Measurements from ENCODE around the gene NME4. TPM values are rescaled to one million over a fixed set of nuclear protein-coding genes. Genes with fewer than 3 reads are reported as not detected.

NME4 gene
- total RNA-seq, 3 donors from 2014 or later (not counting 1 experiment from before 2014, with no cell fraction given), result 10.7 to 27.4 (median 25.4) TPM

- intact Hi-C loops (cut with micrococcal nuclease), result loop anchor here (1.0 to 5.0 kb wide), 6 partner anchors 9 to 270 kb away; partner anchors contain the start of genes CAPN15, DECR2 and RAB11FIP3
- no peak overlapping the region for H3K4me3 ChIP-seq (ENCODE audit: low read length)
- no peaks in the 10 kb centered on the region for H3K27me3 ChIP-seq (ENCODE audit: control insufficient read depth, insufficient read depth, low read length)
- Mint-ChIP-seq H3K27ac (peak overlapping the region; percentile 85 to 91), H3K36me3 (no peaks in the 10 kb centered on the region), H3K4me3 (peak overlapping the region; percentile 57), H3K9me3 (no peaks in the 10 kb centered on the region), H3K4me1 (peaks cover 21 to 26% of the 10 kb centered on the region in 2 donors), H3K27me3 (ENCODE audit: low read depth in 2 of 2) (no peaks in the 10 kb centered on the region)
- peak overlapping the region; percentile 62 for H3K27ac ChIP-seq (ENCODE audit: low read length)
- DNase-seq (peak; percentile 61 to 62), ATAC-seq (peak; percentile 43 to 79 (median 63))
- peaks cover 28% of the 10 kb centered on the region for H3K4me1 ChIP-seq (ENCODE audit: control insufficient read depth, insufficient read depth, low read length)
- no peaks in the 10 kb centered on the region for H3K36me3 ChIP-seq (ENCODE audit: control insufficient read depth, insufficient read depth, low read length)
- H3K9me3 ChIP-seq (ENCODE audit: control insufficient read depth, insufficient read depth, low read length), result peaks cover 9% of the 10 kb centered on the region
- peak; percentile 46 for TF ChIP-seq CTCF (IDR thresholded peaks at IDR 0.05)
- 54% methylated on average over 7 of the region's 7 CpGs for WGBS (ENCODE audit: insufficient coverage)
These were observed 4.5 kb upstream of the NME4 start for GRCh38 chr16:392450-393030.

- intact Hi-C loops (cut with micrococcal nuclease), result no loop called here
- Mint-ChIP-seq H3K4me3 (peak overlapping the region; percentile 87), H3K27ac (peak overlapping the region in 1 of 2 donors; percentile 76), H3K36me3 (no peaks in the 10 kb centered on the region), H3K9me3 (no peaks in the 10 kb centered on the region), H3K27me3 (ENCODE audit: low read depth in 2 of 2) (no peaks in the 10 kb centered on the region), H3K4me1 (peaks cover 29 to 43% of the 10 kb centered on the region in 2 donors)
- Histone ChIP-seq H3K36me3 (ENCODE audit: control insufficient read depth, insufficient read depth, low read length) (no peaks in the 10 kb centered on the region), H3K9me3 (ENCODE audit: control insufficient read depth, insufficient read depth, low read length) (peaks cover 9% of the 10 kb centered on the region), H3K4me3 (ENCODE audit: low read length) (no peak overlapping the region), H3K27me3 (ENCODE audit: control insufficient read depth, insufficient read depth, low read length) (no peaks in the 10 kb centered on the region), H3K4me1 (ENCODE audit: control insufficient read depth, insufficient read depth, low read length) (peaks cover 49% of the 10 kb centered on the region), H3K27ac (ENCODE audit: low read length) (no peak overlapping the region)
- ATAC-seq (no peak), DNase-seq (no peak)
- 55% methylated on average over 3 of the region's 3 CpGs for WGBS (ENCODE audit: insufficient coverage)
- TF ChIP-seq CTCF (IDR thresholded peaks at IDR 0.05), result no peak
These were observed 800 bp upstream of the NME4 start for GRCh38 chr16:396199-396598.

- Mint-ChIP-seq H3K4me3 (peak overlapping the region; percentile 87), H3K27ac (peak overlapping the region in 1 of 2 donors; percentile 76), H3K36me3 (no peaks in the 10 kb centered on the region), H3K4me1 (peaks cover 29 to 43% of the 10 kb centered on the region in 2 donors), H3K27me3 (ENCODE audit: low read depth in 2 of 2) (no peaks in the 10 kb centered on the region), H3K9me3 (no peaks in the 10 kb centered on the region)
- H3K27me3 ChIP-seq (ENCODE audit: control insufficient read depth, insufficient read depth, low read length), result no peaks in the 10 kb centered on the region
- WGBS (ENCODE audit: insufficient coverage), result 6% methylated on average over 22 of the region's 22 CpGs
- H3K9me3 ChIP-seq (ENCODE audit: control insufficient read depth, insufficient read depth, low read length), result peaks cover 6% of the 10 kb centered on the region
- H3K36me3 ChIP-seq (ENCODE audit: control insufficient read depth, insufficient read depth, low read length), result no peaks in the 10 kb centered on the region
- H3K4me3 ChIP-seq (ENCODE audit: low read length), result peak overlapping the region; percentile 4
- H3K4me1 ChIP-seq (ENCODE audit: control insufficient read depth, insufficient read depth, low read length), result peaks cover 47% of the 10 kb centered on the region
- peak in 1 of 2 donors; percentile 42 for DNase-seq
- no peak for ATAC-seq
- intact Hi-C loops (cut with micrococcal nuclease), result no loop called here
- H3K27ac ChIP-seq (ENCODE audit: low read length), result no peak overlapping the region
- TF ChIP-seq CTCF (IDR thresholded peaks at IDR 0.05), result no peak
These were observed 394 bp upstream of the NME4 start for GRCh38 chr16:396605-397004.

Measured in natural killer cell (primary cell).